HTERT RPE-1 (cell line): ENCODE measurements around the gene TMEM135.
"Not testable (repeated sequence)": the region's sequence is repeated elsewhere in the genome, so short reads cannot be mapped to it uniquely, and the experiment has no call there.

ENCODE experiments used
- in situ Hi-C: fragments of 300-500 bp; cut with MboI; formaldehyde crosslinking; loops from 4 replicates; pipeline ENCODE4 v1.14.3; 2020; ENCODE audit warnings: low sequenced_read_pairs

TMEM135 gene

DNA sequence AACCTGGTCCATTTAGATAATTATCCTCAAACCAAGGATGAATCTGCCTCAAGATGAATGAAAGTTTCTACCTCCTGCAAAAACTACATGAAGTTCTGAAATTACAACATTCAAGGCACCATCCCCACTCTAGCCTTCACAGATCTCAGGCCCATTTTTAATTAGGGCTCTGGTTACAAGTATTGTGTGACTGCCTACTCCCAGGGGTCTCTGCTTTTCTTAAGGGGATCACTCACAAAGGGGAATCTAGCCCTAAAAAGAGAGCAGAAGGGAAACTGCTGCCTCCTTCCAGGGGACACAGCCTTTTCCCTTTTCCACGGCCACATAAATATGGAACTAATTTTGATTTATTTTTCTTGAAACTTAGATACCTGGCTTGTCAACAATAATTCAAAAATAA, 17.4 kb upstream of the TMEM135 start:
- in situ Hi-C loops: no loop called here

DNA sequence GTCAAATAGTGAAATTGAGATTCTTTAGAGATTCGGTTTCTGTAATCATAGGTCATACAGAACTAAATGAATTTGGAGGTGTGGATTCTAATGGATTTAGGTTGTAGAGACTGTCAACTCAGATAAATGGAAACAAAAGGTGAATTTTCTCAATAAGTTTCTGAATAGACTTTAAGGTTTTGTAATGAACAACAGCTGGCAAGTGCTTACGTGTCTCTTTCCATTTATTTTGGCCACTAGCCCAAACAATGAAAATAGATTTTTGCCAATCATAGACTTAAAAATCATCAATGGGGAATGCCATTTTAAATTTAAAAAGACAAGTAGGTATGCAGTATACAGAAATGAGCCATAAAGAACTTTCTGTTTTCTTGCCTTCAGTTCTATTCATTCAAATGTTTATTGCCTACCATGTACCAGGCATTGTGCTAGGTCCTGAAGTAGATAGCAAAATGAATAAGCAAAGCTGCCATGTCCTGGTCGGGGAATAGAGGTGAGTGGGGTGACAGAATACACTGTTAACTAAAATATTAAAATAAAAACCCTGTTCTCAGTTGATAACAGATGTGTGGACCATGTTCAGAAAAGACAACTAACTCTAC, 16.9 kb upstream of the TMEM135 start:
- in situ Hi-C loops: no loop called here

DNA sequence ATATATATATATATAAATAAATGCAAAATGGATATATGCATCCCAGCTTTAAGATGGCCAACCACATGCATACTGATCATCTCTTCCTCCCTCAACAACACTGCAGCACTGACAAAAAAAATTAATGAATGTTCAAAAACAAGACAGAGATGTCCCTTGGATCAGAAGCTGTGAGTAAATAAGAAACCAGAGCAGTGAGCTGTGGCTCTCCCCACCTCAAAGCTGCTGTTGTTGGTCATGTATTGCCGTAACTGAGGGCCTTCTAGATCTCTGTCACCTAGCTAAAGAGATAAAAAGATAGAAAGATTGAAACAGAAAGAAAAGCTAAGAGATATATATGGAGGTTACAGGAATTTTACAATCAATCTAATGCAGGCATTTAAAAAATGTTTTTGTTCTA, 15.5 kb upstream of the TMEM135 start:
- in situ Hi-C loops: no loop called here

DNA sequence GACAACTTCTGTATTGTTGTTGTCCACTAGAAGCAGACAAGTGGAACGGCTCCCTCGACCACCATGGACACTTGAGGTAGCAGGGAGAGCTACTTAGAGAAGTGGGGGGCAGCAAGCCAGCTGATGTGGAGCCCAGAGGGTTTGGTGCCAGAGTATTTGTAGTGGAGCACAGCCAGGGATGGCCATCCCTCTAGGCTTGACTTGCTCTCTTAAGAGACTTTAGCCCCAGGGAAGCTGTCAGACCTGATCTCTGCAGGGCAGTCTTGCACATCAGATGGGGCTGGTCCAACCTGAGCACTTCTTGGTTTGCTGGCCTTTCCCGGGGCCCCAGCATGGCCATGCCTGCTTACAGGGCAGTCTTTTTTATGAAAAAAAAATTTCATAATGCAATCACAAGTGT, 15.0 kb upstream of the TMEM135 start:
- in situ Hi-C loops: no loop called here

DNA sequence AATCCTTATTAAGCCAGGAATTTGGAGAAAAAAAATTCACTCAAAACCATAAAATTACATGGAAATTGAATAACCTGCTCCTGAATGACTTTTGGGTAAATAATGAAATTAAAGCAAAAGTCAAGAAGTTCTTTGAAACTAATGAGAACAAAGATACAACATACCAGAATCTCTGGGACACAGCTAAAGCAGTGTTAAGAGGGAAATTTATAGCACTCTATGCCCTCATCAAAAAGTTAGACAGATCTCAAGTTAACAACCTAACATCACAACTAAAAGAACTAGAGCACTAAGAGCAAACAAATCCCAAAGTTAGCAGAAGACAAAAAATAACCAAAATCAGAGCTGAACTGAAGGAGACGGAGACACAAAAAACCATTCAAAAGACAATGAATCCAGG, 11.3 kb upstream of the TMEM135 start:
- in situ Hi-C loops: not testable (repeated sequence)

DNA sequence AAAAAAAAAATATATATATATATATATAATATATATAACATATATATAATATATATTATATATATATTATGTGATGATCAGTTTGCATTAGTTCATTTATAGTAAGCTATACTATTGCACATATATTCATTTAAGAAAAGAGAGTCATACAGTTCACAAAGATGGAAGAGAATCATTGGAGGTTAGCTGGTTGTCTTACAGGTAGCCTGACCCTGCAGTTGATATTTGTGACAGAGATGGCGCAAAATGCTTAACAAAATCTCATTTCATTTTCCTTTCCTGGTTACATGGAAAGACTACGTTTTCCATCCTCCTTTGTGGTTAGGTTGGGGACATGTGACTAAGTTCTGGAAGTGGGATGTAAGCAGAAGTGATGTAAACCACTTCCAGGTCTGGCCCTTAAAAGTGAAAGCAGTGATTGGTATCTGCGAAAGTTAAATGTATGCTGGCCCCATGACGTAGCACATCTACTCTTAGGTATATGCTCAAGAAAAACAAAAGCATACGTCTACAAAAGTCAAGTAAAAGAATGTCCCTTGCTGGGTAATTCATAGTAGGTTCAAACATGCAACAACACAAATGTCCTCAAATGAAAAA, 7.2 kb upstream of the TMEM135 start:
- in situ Hi-C loops: no loop called here

DNA sequence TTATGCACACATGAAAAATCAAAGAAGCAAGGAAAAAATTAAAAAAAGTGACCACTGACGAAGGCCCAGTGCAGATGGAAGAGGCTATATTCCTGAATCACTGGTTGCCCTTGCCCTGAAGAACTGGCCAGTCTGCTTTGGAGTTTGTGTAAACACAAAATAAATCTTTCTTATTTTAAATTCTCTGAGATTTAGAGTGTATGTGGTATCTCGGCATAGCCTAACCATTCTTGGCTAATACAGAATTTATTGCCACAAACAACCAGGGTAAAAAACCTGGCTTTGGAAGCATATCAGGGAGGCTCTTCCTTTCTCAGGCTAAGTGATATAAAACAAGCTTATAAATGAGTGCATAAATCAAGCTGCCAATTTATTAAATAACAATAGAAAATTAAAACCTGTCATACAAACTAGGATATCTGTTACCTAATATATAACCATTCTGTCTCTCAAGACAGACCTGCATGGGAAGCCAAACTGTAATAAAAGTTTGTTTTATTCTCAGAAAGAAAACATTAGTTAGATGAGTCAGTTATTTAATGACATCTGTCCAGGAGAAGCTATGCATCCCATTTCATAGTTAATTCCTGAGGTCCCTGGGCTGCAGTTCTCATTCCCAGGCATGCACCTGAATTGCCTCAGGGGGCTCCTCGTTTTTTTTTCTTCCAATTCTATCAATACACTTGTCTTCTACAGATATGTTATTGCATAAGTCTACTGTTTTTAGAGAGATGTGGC, 6.1 kb upstream of the TMEM135 start:
- in situ Hi-C loops: no loop called here

DNA sequence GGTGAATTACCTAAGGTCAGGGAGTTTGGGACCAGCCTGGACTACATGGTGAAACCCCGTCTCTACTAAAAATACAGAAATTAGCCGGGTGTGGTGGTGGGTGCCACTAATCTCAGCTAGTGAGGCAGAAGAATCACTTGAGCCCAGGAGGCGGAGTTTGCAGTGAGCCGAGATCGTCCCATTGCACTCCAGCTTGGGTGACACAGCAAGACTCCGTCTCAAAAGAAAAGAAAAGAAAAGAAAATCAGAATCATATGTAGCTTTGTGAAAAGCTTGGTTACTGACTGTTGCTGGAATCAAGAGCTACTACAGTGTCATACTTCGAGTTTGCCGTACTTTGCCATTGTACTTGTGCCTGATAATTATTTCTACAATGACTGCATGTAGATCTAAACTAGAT, 4.2 kb upstream of the TMEM135 start:
- in situ Hi-C loops: no loop called here

DNA sequence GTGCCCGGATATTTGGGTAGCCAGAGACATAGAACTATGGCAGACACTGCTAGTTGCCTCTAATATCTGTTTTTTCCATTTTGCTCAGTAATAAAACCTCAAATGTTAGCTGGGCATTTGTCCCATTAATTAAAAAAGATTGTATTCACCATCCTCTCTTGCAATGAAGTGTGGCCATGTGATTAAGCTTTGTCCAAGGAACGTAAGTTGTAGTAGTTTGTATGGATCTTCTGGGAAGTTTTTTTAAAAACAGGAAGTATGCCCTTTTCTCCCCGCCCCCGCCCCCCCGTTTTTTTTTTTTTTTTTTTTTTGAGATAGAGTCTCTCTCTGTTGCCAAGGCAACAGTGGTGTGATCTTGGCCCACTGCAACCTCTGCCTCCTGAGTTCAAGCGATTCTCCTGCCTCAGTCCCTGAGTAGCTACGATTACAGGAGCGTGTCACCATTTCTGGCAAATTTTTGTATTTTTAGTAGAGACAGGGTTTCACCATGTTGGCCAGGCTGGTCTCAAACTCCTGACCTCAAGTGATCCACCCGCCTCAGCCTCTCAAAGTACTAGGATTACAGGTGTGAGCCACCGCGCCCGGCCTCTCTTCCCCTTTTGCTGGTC, 1.7 kb upstream of the TMEM135 start:
- in situ Hi-C loops: no loop called here

DNA sequence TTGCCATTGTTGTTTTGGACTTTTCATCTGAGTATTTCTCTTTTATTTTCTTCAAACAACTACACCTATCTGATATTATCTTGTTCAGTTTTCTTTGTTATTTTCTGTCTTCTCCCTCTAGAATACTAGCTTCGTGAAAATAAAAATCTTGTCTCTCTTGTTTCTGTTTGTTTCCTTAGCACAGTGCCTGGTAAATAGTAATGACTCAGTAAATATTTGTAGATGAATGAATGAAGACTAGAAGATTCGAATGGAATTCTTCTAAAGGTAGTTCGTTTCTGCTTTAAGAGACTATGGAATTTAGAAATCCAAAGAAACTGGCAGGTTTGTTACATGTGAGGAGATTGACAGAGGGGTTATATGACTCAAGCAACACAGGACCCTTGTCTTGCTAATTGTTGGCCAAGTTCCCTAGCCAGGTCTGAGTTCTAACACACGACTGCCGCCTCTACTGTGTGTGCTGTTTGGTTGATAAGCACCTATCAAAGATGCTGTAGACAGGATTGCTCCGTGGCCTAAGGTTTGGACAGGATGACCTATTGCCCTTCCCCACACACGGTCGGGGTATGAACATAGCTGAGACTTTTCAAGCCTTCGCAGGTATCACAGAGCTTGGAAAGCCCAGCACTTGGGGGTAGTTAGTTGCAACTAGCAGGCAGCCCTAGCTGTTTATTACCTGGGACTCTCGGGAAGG, 831 bp upstream of the TMEM135 start:
- in situ Hi-C loops: no loop called here

DNA sequence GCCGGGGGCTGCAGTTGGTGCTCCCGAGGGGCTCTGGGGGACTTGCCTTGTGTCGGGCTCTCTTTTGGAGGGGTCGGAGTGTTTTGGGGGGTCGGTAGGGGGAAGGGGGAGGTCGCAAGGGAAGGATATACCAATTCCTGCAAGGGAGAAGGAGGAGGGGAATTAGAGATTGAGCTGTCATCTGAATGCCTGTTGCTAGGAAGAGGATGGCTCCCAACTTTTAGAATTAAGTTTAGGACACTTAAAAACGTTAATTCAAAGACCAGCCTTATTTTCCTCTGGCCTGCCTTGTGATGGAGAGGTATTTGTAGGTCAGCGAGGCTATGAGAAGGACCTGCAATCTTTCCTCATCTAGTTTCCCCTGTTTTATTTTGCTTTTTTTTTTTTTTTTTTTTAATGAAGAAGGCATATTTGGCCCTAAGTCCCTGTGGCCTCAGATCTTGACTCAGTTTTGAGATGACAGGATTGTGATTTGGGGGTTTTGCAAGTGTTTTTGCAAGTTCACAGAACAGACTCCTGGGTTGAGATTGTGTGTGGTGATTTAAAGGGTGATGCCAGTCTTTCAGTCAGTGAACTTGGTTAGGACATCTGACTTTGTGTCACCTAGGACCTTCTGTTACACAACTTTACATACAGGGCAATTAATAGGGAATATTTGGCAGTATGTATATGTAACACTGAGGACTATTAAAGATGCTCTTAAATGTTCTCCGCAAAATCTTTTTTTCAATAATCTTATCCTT, 672 bp downstream of the TMEM135 start:
- in situ Hi-C loops: no loop called here

DNA sequence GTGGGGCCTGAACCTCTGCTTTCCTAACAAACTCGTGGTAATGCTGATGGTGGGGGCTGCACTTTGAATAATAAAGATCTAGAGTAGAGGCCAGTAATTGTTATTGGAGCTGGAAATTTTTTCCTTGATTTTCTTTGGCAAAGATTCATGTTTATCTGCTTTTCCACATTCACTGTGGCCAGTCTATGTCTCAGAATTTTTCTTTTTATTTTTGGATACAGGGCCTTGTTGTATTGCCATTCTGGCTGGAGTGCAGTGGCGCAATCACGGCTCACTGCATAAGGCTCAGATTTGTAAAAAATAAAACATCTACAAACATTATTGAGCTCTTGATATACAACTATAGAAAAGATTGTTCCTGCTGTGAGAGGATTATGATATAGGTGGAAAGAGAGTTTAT, 1.6 kb downstream of the TMEM135 start:
- in situ Hi-C loops: no loop called here

DNA sequence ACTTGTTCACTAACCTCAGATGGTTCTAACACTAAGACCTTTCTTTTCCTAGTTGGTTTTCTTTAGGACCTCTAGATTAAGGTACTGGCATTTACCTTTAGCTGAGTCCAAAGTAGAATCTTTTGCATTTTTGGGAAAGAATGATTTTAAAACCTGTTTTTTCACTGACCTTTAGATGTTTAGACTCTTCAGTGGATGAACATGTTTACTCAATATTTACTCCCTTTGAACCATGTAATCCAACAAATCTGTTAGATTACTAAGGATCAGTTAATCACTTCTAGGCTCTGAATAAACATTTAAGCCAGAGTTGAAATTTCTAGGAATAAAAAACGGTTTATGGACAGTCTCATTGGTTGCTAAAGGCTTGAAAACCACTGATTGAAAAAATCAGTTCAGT, 6.2 kb downstream of the TMEM135 start:
- in situ Hi-C loops: no loop called here

DNA sequence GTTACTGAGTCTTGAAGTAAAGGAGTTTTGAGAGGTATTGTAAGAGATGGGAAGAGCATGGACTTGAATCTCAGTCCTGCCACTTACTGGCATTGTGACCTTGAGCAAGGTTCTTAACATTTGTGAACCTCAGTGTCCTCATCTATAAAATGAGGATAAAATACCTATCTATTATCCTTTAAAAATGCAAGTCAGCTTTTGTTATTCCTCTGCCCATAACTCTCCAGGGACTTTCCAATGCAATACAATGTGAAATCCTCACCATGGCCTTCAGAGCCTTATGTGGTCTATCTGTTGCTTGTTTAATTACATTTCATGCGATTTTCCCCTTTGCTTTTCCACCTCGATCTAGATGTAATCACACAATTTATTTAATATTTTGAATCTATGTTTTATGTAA, 9.1 kb downstream of the TMEM135 start:
- in situ Hi-C loops: no loop called here

DNA sequence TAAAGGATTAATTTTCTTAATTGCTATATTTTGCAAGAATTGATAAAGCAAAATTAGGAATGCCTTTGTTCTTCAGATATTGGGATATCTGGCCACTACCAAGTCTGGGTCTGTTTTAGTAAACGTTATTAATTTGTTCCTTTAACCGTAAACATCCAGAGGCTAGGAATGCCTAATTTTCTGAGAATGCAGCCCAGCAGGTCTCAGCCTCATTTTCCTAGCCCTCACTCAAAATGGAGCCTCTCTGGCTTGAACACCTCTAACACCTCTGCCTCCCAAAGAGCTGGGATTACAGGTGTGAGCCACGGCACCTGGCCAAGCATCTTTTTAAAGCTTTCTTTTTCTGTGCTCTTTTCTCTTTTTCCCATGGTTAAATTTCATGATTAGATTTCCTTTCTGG, 18.4 kb downstream of the TMEM135 start:
- in situ Hi-C loops: no loop called here

DNA sequence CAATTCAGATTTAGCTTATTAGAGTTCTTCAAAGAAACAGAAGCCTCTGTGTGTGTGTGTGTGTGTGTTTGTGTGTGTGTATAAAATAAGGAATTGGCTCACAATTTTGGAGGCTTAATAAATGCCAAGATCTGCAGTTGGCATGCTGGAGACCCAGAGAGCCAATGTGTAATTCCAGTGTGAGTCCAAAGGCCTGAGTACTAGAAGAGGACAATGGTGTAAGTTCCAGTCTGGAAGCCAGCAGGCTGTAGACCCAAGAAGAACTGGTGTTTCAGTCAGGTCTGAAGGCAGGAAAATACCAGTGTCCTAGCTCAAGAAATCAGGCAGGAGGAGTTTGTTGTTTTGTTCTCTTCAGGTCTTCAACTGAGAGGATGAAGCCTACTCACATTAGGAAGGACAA, 20.0 kb downstream of the TMEM135 start:
- in situ Hi-C loops: no loop called here

DNA sequence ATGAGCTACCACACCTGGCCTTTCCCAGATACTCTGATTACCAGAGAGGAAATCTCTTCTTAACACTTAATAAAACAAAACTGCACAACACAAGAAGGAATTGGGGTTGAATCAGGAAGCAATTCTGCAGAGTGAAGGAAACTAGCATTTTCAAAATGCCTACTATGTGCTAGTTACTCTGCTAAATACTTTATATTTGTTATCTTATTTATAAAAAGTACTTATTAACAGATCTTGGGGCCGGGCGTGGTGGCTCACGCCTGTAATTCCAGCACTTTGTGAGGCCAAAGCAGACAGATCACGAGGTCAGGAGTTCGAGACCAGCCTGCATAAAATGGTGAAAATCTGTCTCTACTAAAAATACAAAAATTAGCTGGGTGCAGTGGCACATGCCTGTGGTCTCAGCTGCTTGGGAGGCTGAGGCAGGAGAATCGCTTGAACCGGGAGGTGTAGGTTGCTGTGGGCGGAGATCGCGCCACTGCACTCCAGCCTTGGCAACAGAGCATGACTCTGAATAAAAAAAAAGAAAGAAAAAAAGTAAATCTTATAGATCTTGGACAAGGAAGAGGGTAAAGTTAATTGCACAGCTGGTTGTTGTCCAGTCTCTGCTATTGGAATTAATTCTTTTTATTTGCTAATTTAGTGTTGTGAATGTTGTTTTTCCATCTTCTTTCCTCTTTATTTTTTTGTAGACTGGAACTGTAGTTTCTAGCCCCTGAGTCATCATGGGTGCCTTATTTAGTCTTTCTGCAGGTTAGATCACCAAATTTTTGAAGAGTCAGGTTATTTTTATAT, 22.1 kb downstream of the TMEM135 start:
- in situ Hi-C loops: no loop called here

DNA sequence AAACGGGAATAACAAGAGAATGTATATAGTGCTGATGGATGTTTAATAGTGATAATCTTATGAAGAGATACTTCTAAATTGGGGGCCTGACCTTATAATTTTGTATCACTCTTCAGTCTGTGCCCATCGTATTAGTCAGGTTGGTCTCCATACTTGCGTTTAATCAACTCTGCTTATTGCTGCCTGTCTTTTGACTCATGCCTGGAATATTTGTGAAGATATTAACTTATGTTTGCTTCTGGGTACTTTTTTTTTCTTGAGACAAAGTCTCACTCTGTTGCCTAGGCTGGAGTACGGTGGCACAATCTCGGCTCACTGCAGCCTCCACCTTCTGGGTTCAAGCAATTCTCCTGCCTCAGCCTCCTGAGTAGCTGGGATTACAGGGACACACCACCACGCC, 24.0 kb downstream of the TMEM135 start:
- in situ Hi-C loops: no loop called here

DNA sequence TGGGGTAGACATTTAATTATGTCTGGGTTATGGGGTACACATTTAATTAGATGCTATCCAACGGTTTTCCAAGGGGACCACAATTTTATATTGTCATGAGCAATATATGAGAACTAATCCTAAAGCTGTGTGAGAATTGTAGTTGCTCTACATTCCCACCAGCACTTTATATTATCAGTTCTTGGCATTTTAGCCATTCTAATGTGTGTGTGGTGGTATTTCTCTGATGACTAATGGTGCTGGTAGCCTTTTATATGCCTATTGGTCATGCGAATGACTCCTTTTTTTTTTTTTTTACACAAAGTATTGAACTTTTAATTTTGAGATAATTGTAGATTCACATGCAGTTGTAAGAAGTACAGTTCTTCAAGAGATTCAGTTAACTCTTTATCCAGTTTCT, 26.2 kb downstream of the TMEM135 start:
- in situ Hi-C loops: no loop called here

DNA sequence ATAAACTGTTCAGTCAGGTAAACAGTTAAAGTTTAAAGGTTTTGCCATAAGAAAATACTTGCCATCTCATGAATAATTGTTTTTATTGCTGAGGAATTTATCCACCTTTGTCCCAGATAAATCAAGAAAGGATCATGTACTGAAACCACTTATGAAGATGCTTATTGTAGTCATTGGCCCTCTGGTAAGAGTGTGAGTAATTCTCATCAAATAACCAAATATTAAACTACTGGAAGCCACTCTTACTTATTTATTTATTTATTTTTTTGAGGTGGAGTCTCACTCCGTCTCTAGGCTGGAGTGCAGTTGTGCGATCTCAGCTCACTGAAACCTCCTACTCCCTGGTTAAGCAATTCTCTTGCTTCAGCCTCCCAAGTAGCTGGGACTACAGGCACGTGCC, 35.1 kb downstream of the TMEM135 start:
- in situ Hi-C loops: no loop called here
